AG10803 (cell line): ENCODE measurements around the gene ECE2.

Experiments
- DNase-seq: peaks from one replicate; pipeline ENCODE4 v3.0.0; 2010; ENCODE audit warnings: low read depth
- H3K4me3 ChIP-seq: 2 replicates; pipeline ENCODE4 v1.5.1; 2011; ENCODE audit warnings: mild to moderate bottlenecking, low read length, control low read depth
- CTCF ChIP-seq: conservative IDR thresholded peaks from 2 replicates; pipeline ENCODE4 v1.5.1; 2011; ENCODE audit warnings: mild to moderate bottlenecking, low read length, control low read depth, inconsistent platforms

The ECE2 gene

DNA sequence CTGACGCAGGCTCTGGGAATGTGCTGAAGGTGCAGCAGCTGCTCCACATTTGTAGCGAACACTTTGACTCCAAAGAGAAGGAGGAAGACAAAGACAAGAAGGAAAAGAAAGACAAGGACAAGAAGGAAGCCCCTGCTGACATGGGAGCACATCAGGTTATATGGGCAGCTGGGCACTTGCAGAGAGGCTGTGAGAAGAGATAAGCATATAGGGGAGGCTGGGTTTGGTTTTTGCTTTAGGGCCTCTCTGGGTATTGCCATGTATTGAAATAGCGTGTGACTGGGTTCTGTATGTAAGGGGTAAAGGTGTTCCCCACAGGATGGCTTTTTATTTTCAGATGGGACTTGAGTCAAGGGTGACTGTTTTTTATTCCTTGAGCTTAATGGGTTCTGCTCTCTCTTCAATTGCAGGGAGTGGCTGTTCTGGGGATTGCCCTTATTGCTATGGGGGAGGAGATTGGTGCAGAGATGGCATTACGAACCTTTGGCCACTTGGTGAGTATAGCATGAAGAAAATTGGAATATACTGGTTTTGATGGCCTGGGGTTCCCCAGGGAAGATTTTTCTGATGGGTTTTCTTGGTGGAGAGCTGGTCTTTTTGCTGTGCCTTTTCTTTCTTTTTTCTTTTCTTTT lies 30.6 kb downstream of the ECE2 start:
- no peak overlapping the region for H3K4me3 ChIP-seq
- no peak for DNase-seq
- TF ChIP-seq CTCF, result no peak

GRCh38 chr3:184307915-184308314 lies 32.1 kb downstream of the ECE2 start:
- TF ChIP-seq CTCF, result no peak
- no peak for DNase-seq

GRCh38 chr3:184308744-184309143 lies 32.9 kb downstream of the ECE2 start:
- no peak overlapping the region for H3K4me3 ChIP-seq
- TF ChIP-seq CTCF, result no peak
- DNase-seq, result no peak

More at GRCh38 chr3:184307915-184308314, 32.1 kb downstream of the ECE2 start:
- H3K4me3 ChIP-seq, result no peak overlapping the region

- H3K4me3 ChIP-seq, result no peak overlapping the region
- DNase-seq, result no peak
Measured at GRCh38 chr3:184311633-184312032, 35.8 kb downstream of the ECE2 start.

DNA sequence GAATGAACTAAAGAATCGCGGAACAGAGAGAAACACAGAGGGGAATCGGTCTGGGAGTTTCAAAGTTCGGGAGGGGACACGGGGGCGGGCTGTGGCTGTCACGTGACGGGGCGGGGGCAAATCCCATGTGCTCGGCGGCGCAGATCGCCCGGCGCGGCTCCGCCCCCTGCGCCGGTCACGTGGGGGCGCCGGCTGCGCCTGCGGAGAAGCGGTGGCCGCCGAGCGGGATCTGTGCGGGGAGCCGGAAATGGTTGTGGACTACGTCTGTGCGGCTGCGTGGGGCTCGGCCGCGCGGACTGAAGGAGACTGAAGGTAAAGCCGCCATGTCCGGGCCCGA lies 38.5 kb downstream of the ECE2 start, which contains the start of gene EIF4G1:
TSS of gene EIF4G1 (plus strand) at position 244 of the 337 bp plus-strand sequence. CDS start 1,191 bp downstream, outside the sequence.
- peak within 1 kb of the TSS; percentile 90 for H3K4me3 ChIP-seq
- TF ChIP-seq CTCF, result no peak
- DNase-seq, result peak; percentile 95

More at GRCh38 chr3:184311633-184312032, 35.8 kb downstream of the ECE2 start:
- TF ChIP-seq CTCF, result no peak

DNA sequence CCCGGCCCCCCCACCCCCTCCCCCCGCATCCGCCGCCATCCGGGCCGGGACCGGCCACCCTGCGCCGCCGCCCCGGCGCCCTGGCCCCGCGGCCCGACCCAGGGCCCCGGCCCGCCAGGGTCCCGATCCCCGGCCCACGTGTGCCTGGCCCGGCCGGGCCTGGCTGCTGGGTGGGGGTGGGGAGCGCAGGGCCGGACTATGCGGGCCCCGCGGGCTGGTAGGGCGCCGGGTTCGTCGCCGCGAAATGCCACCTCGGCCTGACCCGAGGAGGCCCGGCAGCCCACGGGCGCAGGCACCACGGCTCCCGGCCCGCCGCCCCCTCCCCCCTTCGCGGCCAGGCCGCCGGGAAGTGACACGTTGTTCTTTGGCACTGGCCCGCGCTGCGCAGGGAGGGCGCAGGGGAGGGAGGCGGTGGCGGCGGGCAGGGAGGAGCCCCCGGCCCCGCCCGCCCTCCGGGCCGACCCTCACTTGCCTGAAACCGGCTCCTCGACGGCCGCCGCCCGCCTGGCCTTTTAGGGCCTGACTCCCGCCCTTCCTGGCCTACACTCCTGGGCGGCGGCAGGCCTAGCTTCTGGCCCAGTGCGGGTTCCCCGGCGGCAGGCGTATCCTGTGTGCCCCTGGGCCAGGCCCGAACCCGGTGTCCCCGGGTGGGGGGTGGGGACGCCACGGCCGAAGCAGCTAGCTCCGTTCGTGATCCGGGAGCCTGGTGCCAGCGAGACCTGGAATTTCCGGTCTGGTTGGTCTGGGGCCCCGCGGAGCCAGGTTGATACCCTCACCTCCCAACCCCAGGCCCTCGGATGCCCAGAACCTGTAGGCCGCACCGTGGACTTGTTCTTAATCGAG lies 39.1 kb downstream of the ECE2 start:
- no peak for TF ChIP-seq CTCF
- peak; percentile 86 for DNase-seq
- peak overlapping the region; percentile 90 for H3K4me3 ChIP-seq

- DNase-seq, result no peak
- no peak for TF ChIP-seq CTCF
- H3K4me3 ChIP-seq, result peak overlapping the region; percentile 90
Measured at GRCh38 chr3:184315543-184315867, 39.7 kb downstream of the ECE2 start.
